H1 (cell line): ENCODE results near the gene ADAMTS14. TPM values are rescaled to one million over a fixed set of nuclear protein-coding genes. Genes with fewer than 3 reads are reported as not detected.

Experiments
- CREB1 ChIP-seq: IDR thresholded peaks from 2 replicates; pipeline ENCODE4 v1.6.1; 2012; ENCODE audit warnings: inconsistent platforms
- GABPA ChIP-seq: IDR thresholded peaks from 2 replicates; pipeline ENCODE4 v1.6.1; 2011; ENCODE audit warnings: mild to moderate bottlenecking, low read length, moderate library complexity, borderline replicate concordance; ENCODE audit not compliant: insufficient read depth
- KDM1A ChIP-seq: fragments of 200-600, 300-600 bp; sonication (generic); IDR thresholded peaks from 2 replicates; pipeline ENCODE4 v1.7.1; 2016; ENCODE audit warnings: mild to moderate bottlenecking, low read length, borderline replicate concordance
- RBBP5 ChIP-seq: IDR thresholded peaks from 2 replicates; pipeline ENCODE4 v1.7.1; 2012; ENCODE audit warnings: low read depth, mild to moderate bottlenecking, inconsistent platforms, low read length, moderate library complexity, borderline replicate concordance
- RNF2 ChIP-seq: fragments of 200-900, 300-1000 bp; sonication (generic); IDR thresholded peaks from 2 replicates; pipeline ENCODE4 v1.7.1; 2016; ENCODE audit warnings: borderline replicate concordance, low read depth, mild to moderate bottlenecking, antibody characterized with exemption, low read length; ENCODE audit not compliant: poor library complexity, severe bottlenecking; ENCODE audit errors: missing control alignments
- SP4 ChIP-seq: IDR thresholded peaks from 2 replicates; pipeline ENCODE4 v1.6.1; 2012; ENCODE audit warnings: low read length, inconsistent platforms
- SUZ12 ChIP-seq: fragments of 200-600 bp; sonication (generic); IDR thresholded peaks from 2 replicates; pipeline ENCODE4 v1.6.1; 2012; ENCODE audit warnings: mild to moderate bottlenecking, inconsistent platforms, low read length, moderate library complexity, mixed read lengths
- ZNF274 ChIP-seq: IDR thresholded peaks from 2 replicates; pipeline ENCODE4 v1.7.0; 2012; ENCODE audit warnings: low read length, borderline replicate concordance; ENCODE audit errors: extremely low read depth
- polyA plus RNA-seq, 7 experiments: library from polyadenylated mRNA; depleted of rRNA in 3 of 7; stranded (reverse) in 5 of 7; unstranded in 2 of 7; fragments of >200 nt in 5 of 7; fragments of 200-250 nt in 2 of 7; gene quantifications; 1 replicate in 5 of 7; 2 replicates in 1 of 7; 4 replicates in 1 of 7; pipeline versions ENCODE4 v1.2.1 to v1.2.3, GENCODE V29; 2011 to 2013; ENCODE audit warnings: missing spikeins in 2 of 7, mixed read lengths in 2 of 7
- total RNA-seq: library from RNA; stranded (reverse); fragmentation: NEBNext Ultra II Directional; extraction: Animal tissue kit (Norgen Biotek cat#: 25700); gene quantifications from 2 replicates; pipeline ENCODE4 v1.2.1, GENCODE V29; 2021
- TF ChIP-seq, protein P1 (sequence below): IDR thresholded peaks from 2 replicates; pipeline ENCODE4 v1.6.1; 2011; ENCODE audit warnings: low read depth, mild to moderate bottlenecking, low read length; ENCODE audit not compliant: insufficient read depth
- TF ChIP-seq, protein P2 (sequence below): IDR thresholded peaks from 2 replicates; pipeline ENCODE4 v1.6.1; 2012; ENCODE audit warnings: low read length, inconsistent platforms

ADAMTS14 gene
- total and polyA plus RNA-seq, 2 of the 8 experiments (the other 6 are each of a cell fraction or from before 2014, with no cell fraction given): 2.0 to 2.3 TPM

DNA sequence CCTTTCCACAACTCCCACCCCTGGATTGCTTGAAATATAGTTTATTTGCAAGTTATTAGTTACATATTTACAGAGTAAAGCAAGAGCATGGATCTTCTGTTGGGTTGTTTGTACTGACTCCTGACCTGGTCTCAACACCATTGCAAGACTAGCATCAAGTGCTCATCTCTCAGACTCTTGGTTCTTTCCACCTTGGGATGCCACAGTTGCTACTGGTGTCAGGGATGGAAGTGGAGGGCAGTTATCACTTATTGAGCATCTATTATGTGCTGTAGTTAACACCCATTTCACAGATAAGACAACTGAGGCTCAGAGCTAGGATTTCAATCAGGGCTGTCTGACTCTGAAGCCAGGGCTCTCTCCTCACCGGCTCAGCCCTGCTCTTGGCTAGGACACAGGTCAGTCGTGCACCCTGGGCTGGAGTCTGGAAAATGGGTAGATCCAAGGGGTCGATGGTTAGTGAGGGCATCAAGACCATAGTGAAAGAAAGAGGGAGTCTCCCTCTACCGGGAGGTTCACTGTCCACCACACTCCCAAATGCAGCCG, 614 bp upstream of the ADAMTS14 start (continued):
- no peak for TF ChIP-seq RNF2
- TF ChIP-seq, protein P1, sequence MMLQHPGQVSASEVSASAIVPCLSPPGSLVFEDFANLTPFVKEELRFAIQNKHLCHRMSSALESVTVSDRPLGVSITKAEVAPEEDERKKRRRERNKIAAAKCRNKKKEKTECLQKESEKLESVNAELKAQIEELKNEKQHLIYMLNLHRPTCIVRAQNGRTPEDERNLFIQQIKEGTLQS: no peak
- TF ChIP-seq ZNF274: no peak
- no peak for TF ChIP-seq CREB1
- TF ChIP-seq KDM1A: peak; percentile 99
- TF ChIP-seq SUZ12: no peak
- no peak for TF ChIP-seq GABPA
- no peak for TF ChIP-seq SP4
- TF ChIP-seq RBBP5: no peak
- TF ChIP-seq, protein P2, sequence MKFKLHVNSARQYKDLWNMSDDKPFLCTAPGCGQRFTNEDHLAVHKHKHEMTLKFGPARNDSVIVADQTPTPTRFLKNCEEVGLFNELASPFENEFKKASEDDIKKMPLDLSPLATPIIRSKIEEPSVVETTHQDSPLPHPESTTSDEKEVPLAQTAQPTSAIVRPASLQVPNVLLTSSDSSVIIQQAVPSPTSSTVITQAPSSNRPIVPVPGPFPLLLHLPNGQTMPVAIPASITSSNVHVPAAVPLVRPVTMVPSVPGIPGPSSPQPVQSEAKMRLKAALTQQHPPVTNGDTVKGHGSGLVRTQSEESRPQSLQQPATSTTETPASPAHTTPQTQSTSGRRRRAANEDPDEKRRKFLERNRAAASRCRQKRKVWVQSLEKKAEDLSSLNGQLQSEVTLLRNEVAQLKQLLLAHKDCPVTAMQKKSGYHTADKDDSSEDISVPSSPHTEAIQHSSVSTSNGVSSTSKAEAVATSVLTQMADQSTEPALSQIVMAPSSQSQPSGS: no peak
